Measurements from ENCODE around the gene UROD.
"Not testable (repeated sequence)": the region's sequence is repeated elsewhere in the genome, so short reads cannot be mapped to it uniquely, and the experiment has no call there.

UROD gene

GRCh38 chr1:45038240-45038639 lies 26.2 kb downstream of the UROD start:
- no peak for DNase-seq (ENCODE audit: low read depth in 1 of 2, low spot score in 1 of 2)

- DNase-seq (ENCODE audit: low read depth in 1 of 2, low spot score in 1 of 2), result no peak
Measured at GRCh38 chr1:45038661-45039364, 26.8 kb downstream of the UROD start.

- DNase-seq (ENCODE audit: low read depth in 1 of 2, low spot score in 1 of 2), result no peak
Measured at GRCh38 chr1:45040297-45040696, 28.2 kb downstream of the UROD start.

- no peak for DNase-seq (ENCODE audit: low read depth in 1 of 2, low spot score in 1 of 2)
Measured at GRCh38 chr1:45043094-45043493, 31.0 kb downstream of the UROD start.

- no peak for DNase-seq (ENCODE audit: low read depth in 1 of 2, low spot score in 1 of 2)
Measured at GRCh38 chr1:45044916-45045315, 32.9 kb downstream of the UROD start.

GRCh38 chr1:45047032-45047431 lies 35.0 kb downstream of the UROD start:
- no peak for DNase-seq (ENCODE audit: low read depth in 1 of 2, low spot score in 1 of 2)

- no peak for DNase-seq (ENCODE audit: low read depth in 1 of 2, low spot score in 1 of 2)
Measured at GRCh38 chr1:45051005-45051772, 39.1 kb downstream of the UROD start.

GRCh38 chr1:45057542-45057941 lies 45.5 kb downstream of the UROD start:
- no peak for DNase-seq (ENCODE audit: low read depth in 1 of 2, low spot score in 1 of 2)

- no peak for DNase-seq (ENCODE audit: low read depth in 1 of 2, low spot score in 1 of 2)
Measured at GRCh38 chr1:45059829-45060228, 47.8 kb downstream of the UROD start.

DNA sequence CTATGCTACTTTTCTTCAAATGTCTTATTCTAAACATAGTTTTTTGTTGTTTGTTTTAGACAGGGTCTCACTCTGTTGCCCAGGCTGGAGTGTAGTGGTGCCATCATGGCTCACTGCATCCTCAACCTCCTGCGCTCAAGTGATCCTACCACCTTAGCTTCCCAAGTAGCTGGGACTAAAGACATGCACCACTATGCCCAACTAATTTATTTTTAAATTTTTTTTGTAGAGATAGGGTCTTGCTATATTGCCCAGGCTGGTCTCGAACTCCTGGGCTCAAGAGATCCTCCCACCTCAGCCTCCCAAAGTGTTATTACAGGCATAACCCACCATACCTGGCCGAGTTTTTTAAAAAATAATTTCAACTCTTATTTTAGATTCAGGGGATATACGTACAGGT lies 50.4 kb downstream of the UROD start:
- DNase-seq (ENCODE audit: low read depth in 1 of 2, low spot score in 1 of 2), result not testable (repeated sequence)

DNA sequence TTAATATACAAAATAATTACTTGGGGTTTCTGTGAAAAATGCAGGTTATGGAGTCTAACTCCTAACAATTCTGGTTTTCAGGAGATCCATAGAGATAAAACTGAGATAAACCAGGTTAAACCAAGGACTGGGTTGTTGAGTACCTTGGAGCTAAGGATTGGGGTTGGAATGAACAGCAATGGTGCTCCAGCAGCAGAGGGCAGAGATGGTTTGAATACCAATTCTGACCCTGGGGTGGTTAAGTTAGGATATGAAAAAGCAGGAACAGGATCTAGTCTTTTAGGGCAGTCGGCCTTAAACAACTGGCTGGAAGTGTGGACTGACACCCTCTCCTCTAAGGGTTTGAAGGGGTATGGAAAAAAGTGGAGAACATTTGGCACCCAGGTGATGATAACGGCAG lies 53.0 kb downstream of the UROD start:
- DNase-seq (ENCODE audit: low read depth in 1 of 2, low spot score in 1 of 2), result no peak

All from stimulated activated CD4-positive, alpha-beta T cell treated with anti-CD3 and anti-CD28 coated beads, Interleukin-15, amount 100 ng/mL, for 1 hour (primary cell).